Breast epithelium (tissue), 4 donors: Measurements from ENCODE around the gene KRT74. TPM values are rescaled to one million over a fixed set of nuclear protein-coding genes. Genes with fewer than 3 reads are reported as not detected.

Experiments
- DNase-seq, 2 donors: peaks; one replicate each; pipeline ENCODE4 v3.0.0-alpha.2; 2019; ENCODE audit warnings: low spot score in 2 of 2
- H3K27ac ChIP-seq, 2 donors: fragments of 200-600 bp; sonication (generic) in 1 of 2; one replicate each; pipeline ENCODE4 v1.5.1; 2016 to 2019; ENCODE audit warnings: mild to moderate bottlenecking in 1 of 2
- H3K27me3 ChIP-seq, 2 donors: fragments of 200-600 bp; sonication (generic) in 1 of 2; one replicate each; pipeline versions ENCODE4 v1.5.1 to v1.6.0; 2017 to 2019; ENCODE audit warnings: control low read depth in 1 of 2, mild to moderate bottlenecking in 1 of 2
- H3K36me3 ChIP-seq: fragments of 200-600 bp; one replicate; pipeline ENCODE4 v1.5.1; 2019
- H3K4me1 ChIP-seq, 2 donors: fragments of 200-600 bp; sonication (generic); one replicate each; pipeline ENCODE4 v1.5.1; 2016 to 2019; ENCODE audit warnings: control low read depth in 1 of 2
- H3K4me3 ChIP-seq, 3 donors: fragments of 200-600 bp; sonication (generic); 1 replicate in 2 of 3; 2 replicates in 1 of 3; pipeline ENCODE4 v1.5.1; 2016 to 2019; ENCODE audit warnings: mild to moderate bottlenecking in 3 of 3, moderate library complexity in 2 of 3
- H3K9me3 ChIP-seq, 2 donors: fragments of 200-600 bp; sonication (generic) in 1 of 2; one replicate each; pipeline ENCODE4 v1.5.1; 2016 to 2019; ENCODE audit warnings: control low read depth in 1 of 2
- POLR2A ChIP-seq: fragments of 450-650 bp; IDR thresholded peaks from one replicate; pipeline ENCODE4 v1.6.1; 2016; ENCODE audit warnings: antibody characterized with exemption, mild to moderate bottlenecking, moderate library complexity
- POLR2AphosphoS5 ChIP-seq, 3 donors: sonication (generic); formaldehyde crosslinking; IDR thresholded peaks; one replicate each; pipeline ENCODE4 v1.6.1; 2017; ENCODE audit warnings: antibody characterized with exemption in 3 of 3
- intact Hi-C: fragments of 100-400 bp; cut with DNase I; formaldehyde crosslinking; loops from one replicate; pipeline ENCODE4 v1.15.1; 2023; ENCODE audit warnings: low total_unique reads
- total RNA-seq, 3 donors: library from RNA; depleted of rRNA; stranded (reverse); fragments of >200 nt; gene quantifications; one replicate each; pipeline ENCODE4 v1.1.0, GENCODE V29; 2016
- TF ChIP-seq, protein P1 (sequence below), 3 donors: fragments of 450-650 bp; IDR thresholded peaks; one replicate each; pipeline ENCODE4 v1.5.1; 2016 to 2017; ENCODE audit warnings: antibody characterized with exemption in 3 of 3, mild to moderate bottlenecking in 3 of 3, moderate library complexity in 3 of 3

The KRT74 gene
- total RNA-seq, 3 donors from 2014 or later: not detected

DNA sequence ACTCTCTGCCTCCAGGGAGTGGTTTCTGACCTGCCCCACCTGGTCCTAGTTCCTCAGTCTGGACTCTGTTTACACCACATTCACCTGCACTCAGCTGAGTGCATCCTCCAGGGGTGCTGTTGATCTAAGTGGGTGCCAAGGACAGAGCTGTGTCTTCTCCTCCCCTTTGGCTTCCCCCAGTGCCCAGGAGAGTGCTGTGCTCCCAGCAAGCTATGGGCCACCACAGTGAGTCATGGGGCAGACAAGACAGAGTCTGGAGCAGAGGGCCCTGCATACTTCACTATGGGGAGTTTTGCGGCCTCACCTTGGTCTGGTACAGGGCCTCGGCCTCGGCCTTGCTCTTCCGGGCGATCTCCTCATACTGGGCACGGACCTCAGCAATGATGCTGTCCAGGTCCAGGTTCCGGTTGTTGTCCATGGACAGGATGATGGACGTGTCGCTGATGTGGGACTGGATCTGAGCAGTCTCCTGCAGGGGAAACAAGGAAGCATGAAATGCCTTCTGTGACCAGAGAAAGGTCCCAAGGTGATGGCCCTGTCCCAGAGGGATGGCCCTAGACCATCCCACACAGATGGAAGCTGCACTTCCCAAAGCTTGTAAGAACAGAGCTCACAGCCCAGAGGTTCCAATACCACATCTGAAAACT lies 39.9 kb upstream of the KRT74 start:
- intact Hi-C loops: no loop called here
- H3K9me3 ChIP-seq: no peaks in the 10 kb centered on the region
- H3K27me3 ChIP-seq: peaks cover 0 to 6% of the 10 kb centered on the region in 2 donors
- H3K27ac ChIP-seq: no peak overlapping the region
- no peak overlapping the region for H3K4me3 ChIP-seq
- no peak for DNase-seq
- H3K36me3 ChIP-seq: no peaks in the 10 kb centered on the region
- H3K4me1 ChIP-seq: no peaks in the 10 kb centered on the region
- TF ChIP-seq, protein P1, sequence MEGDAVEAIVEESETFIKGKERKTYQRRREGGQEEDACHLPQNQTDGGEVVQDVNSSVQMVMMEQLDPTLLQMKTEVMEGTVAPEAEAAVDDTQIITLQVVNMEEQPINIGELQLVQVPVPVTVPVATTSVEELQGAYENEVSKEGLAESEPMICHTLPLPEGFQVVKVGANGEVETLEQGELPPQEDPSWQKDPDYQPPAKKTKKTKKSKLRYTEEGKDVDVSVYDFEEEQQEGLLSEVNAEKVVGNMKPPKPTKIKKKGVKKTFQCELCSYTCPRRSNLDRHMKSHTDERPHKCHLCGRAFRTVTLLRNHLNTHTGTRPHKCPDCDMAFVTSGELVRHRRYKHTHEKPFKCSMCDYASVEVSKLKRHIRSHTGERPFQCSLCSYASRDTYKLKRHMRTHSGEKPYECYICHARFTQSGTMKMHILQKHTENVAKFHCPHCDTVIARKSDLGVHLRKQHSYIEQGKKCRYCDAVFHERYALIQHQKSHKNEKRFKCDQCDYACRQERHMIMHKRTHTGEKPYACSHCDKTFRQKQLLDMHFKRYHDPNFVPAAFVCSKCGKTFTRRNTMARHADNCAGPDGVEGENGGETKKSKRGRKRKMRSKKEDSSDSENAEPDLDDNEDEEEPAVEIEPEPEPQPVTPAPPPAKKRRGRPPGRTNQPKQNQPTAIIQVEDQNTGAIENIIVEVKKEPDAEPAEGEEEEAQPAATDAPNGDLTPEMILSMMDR (IDR thresholded peaks at IDR 0.05): no peak
- TF ChIP-seq POLR2AphosphoS5 (IDR thresholded peaks at IDR 0.05) (no peak), POLR2A (no peak)

DNA sequence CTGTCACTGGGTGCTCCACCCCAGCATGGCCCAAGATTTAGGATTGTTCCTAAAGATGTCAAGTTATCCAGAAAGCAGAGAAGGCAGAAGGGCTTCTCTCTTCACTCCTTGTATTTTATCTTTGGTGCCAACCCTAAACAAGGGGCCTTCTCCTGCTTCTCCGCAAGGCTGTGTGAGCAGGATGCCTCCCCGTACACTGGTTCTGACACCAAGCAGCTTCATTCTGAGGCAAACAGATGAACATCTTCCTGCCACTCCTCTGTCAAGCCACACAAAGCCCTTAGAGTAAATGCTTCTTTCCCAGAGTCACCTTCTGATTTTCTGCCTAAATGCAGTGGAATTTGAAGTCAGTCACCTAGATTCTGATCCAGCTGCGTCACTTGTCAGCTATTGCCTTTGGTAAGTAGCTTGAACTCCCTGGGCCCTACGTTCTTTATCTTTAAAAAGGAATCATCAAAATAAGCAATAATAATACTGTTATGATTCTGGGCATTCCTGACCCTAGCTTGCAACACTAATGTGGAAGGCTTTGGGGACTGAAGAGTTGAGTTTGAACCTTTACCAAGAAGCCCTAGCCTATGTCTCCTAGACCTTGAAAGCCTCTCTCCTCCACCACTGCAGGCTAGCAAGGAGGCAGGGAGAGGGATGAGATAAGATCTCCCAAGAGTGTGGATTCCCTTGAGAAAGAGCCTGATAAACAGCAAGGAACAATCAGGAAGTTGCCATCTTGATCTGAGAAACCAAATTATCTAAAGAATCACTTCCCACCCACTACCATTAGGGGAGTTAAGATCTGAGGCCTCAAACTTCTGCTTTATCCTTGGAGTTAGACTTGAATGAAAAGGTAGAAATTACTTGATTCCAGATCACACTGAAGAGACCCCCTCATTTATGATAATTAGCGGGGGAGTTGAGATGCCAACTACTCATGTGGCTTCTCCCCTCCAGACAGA lies 39.1 kb upstream of the KRT74 start:
- peaks cover 0 to 6% of the 10 kb centered on the region in 2 donors for H3K27me3 ChIP-seq
- no peak for DNase-seq
- no peak overlapping the region for H3K4me3 ChIP-seq
- no peaks in the 10 kb centered on the region for H3K4me1 ChIP-seq
- no peaks in the 10 kb centered on the region for H3K36me3 ChIP-seq
- intact Hi-C loops: no loop called here
- H3K9me3 ChIP-seq: no peaks in the 10 kb centered on the region
- H3K27ac ChIP-seq: no peak overlapping the region
- TF ChIP-seq POLR2A (no peak), POLR2AphosphoS5 (IDR thresholded peaks at IDR 0.05) (no peak)
- TF ChIP-seq, protein P1 (IDR thresholded peaks at IDR 0.05): no peak

DNA sequence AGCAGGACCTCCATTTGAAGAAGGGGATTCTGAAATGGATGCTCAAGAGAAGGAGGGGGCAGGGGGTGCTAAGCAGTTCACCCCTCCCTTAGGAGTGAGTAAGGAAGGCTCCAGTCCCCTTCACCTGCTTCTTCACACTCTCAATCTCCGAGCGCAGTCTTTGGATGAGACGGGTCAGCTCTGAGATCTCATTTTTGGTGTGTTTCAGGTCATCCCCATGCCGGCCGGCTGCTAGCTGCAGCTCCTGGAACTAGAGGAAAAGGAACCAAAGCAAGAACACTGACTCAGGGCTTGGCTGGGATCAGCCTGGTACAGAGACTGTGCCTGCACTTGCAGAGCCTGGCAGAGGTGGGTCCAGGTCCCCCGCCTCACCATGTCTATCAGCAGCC lies 37.4 kb upstream of the KRT74 start:
- Histone ChIP-seq H3K4me3 (no peak overlapping the region), H3K4me1 (no peaks in the 10 kb centered on the region), H3K27ac (no peak overlapping the region), H3K9me3 (no peaks in the 10 kb centered on the region), H3K27me3 (peaks cover 0 to 6% of the 10 kb centered on the region in 2 donors), H3K36me3 (no peaks in the 10 kb centered on the region)
- TF ChIP-seq POLR2A: no peak
- no peak for TF ChIP-seq POLR2AphosphoS5 (IDR thresholded peaks at IDR 0.05)
- TF ChIP-seq, protein P1 (IDR thresholded peaks at IDR 0.05): no peak
- DNase-seq: no peak
- intact Hi-C loops: no loop called here

DNA sequence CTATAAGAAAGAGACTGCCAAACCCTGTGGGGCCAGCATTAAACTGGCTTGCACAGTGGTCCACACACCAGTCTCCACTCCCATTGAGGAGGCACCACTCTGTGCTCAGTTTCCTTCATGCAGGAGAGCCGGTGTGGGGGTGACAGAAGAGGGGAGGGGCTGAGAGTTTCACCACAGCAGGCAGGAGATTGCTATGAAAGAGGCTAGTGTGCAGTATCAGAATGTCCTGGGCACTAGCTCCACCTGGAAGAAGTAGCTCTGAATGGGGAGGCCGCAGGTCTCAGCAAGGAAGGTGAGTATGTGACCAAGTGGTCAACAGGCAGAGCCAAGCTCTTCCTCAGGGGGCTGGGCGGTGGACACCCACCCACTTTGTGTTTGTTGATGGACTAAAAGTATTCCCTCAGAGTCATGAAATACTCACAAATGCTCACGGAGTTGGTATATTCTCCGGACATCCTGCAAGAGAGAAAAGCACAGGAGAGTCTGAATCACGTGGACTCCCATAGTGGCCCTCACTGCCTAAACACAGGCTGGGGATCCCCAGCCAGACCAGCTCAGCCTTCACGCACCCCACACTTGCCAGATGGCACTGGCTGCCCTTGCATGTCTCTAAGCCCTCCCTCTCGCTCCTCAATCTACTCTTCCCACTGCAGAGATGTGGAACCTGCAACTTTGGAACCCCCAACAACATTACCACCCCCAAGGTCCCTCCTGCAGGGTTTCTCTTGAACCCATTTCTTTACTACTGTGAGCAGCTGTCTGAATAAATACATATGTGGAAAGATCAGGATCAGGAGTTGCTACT lies 35.4 kb upstream of the KRT74 start:
- no peak for DNase-seq

More for the DNA sequence above, 35.4 kb upstream of the KRT74 start:
- no peak overlapping the region for H3K27ac ChIP-seq
- H3K36me3 ChIP-seq: no peaks in the 10 kb centered on the region
- peaks cover 0 to 6% of the 10 kb centered on the region in 2 donors for H3K27me3 ChIP-seq
- intact Hi-C loops: no loop called here
- no peaks in the 10 kb centered on the region for H3K9me3 ChIP-seq
- H3K4me1 ChIP-seq: no peaks in the 10 kb centered on the region
- H3K4me3 ChIP-seq: no peak overlapping the region
- TF ChIP-seq POLR2AphosphoS5 (IDR thresholded peaks at IDR 0.05): no peak
- TF ChIP-seq POLR2A: no peak
- TF ChIP-seq, protein P1 (IDR thresholded peaks at IDR 0.05): no peak
